ENCODE measurements around the gene PPCDC. TPM values are rescaled to one million over a fixed set of nuclear protein-coding genes. Genes with fewer than 3 reads are reported as not detected.
A peak's percentile ranks its signal among the peaks of the same experiment; 100 is the strongest.

The PPCDC gene
- total and polyA plus RNA-seq, 4 donors: 7.4 to 9.3 (median 8.4) TPM

- Histone ChIP-seq H3K36me3 (ENCODE audit: control insufficient read depth in 4 of 4, insufficient read depth in 3 of 4, low read depth in 1 of 4, low read length in 3 of 4) (no peaks in the 10 kb centered on the region), H3K4me3 (ENCODE audit: low read depth in 1 of 3, low read length in 3 of 3) (no peak overlapping the region), H3K9me3 (ENCODE audit: control insufficient read depth in 4 of 4, low read length in 3 of 4) (no peaks in the 10 kb centered on the region), H3K27me3 (ENCODE audit: control insufficient read depth in 4 of 4, insufficient read depth in 4 of 4, low read length in 3 of 4) (no peaks in the 10 kb centered on the region), H3K9ac (ENCODE audit: low read depth in 1 of 2, low read length in 2 of 2) (no peak overlapping the region), H3K27ac (ENCODE audit: low read depth in 1 of 2, low read length in 2 of 2) (no peak overlapping the region), H3K4me1 (ENCODE audit: control insufficient read depth in 4 of 4, insufficient read depth in 4 of 4, low read length in 3 of 4) (no peaks in the 10 kb centered on the region)
- 77% methylated on average over 7 of the region's 7 CpGs for WGBS
- DNase-seq (ENCODE audit: low spot score): no peak
- TF ChIP-seq YY1 (IDR thresholded peaks at IDR 0.05) (no peak), HNF4A (conservative IDR thresholded peaks at IDR 0.05) (no peak), MAX (IDR thresholded peaks at IDR 0.05) (no peak), ZBTB33 (IDR thresholded peaks at IDR 0.05) (no peak), REST (IDR thresholded peaks at IDR 0.05) (no peak), SP1 (IDR thresholded peaks at IDR 0.05) (no peak), NR2F2 (IDR thresholded peaks at IDR 0.05) (no peak), GABPA (IDR thresholded peaks at IDR 0.05 in 1 of 2, conservative IDR thresholded peaks at IDR 0.05 in 1 of 2) (no peak), RAD21 (IDR thresholded peaks at IDR 0.05) (no peak)
These were observed 21.0 kb upstream of the PPCDC start for GRCh38 chr15:75002398-75002797.

GRCh38 chr15:75007216-75007615 lies 16.2 kb upstream of the PPCDC start:
- no peak overlapping the region for H3K4me3 ChIP-seq (ENCODE audit: low read depth in 1 of 3, low read length in 3 of 3)
- H3K36me3 ChIP-seq (ENCODE audit: control insufficient read depth in 4 of 4, insufficient read depth in 3 of 4, low read depth in 1 of 4, low read length in 3 of 4): no peaks in the 10 kb centered on the region
- no peaks in the 10 kb centered on the region for H3K4me1 ChIP-seq (ENCODE audit: control insufficient read depth in 4 of 4, insufficient read depth in 4 of 4, low read length in 3 of 4)
- H3K9me3 ChIP-seq (ENCODE audit: control insufficient read depth in 4 of 4, low read length in 3 of 4): no peaks in the 10 kb centered on the region
- peak; percentile 30 for DNase-seq (ENCODE audit: low spot score)
- H3K9ac ChIP-seq (ENCODE audit: low read depth in 1 of 2, low read length in 2 of 2): no peak overlapping the region
- no peak for TF ChIP-seq HNF4A (conservative IDR thresholded peaks at IDR 0.05)
- TF ChIP-seq SP1 (IDR thresholded peaks at IDR 0.05): no peak
- no peak for TF ChIP-seq RXRA (IDR thresholded peaks at IDR 0.05)
- no peak for TF ChIP-seq REST (IDR thresholded peaks at IDR 0.05)
- no peak for TF ChIP-seq MAX (IDR thresholded peaks at IDR 0.05)
- no peak for TF ChIP-seq GABPA (IDR thresholded peaks at IDR 0.05 in 1 of 2, conservative IDR thresholded peaks at IDR 0.05 in 1 of 2)
- no peak for TF ChIP-seq EGR1 (IDR thresholded peaks at IDR 0.05; ENCODE audit: low read depth in 2 of 2)
- no peak for TF ChIP-seq YY1 (IDR thresholded peaks at IDR 0.05)
- TF ChIP-seq HNF4G (IDR thresholded peaks at IDR 0.05): no peak
- TF ChIP-seq ATF3 (IDR thresholded peaks at IDR 0.05): no peak
- 88% methylated on average over 13 of the region's 13 CpGs for WGBS
- H3K27ac ChIP-seq (ENCODE audit: low read depth in 1 of 2, low read length in 2 of 2): no peak overlapping the region
- H3K27me3 ChIP-seq (ENCODE audit: control insufficient read depth in 4 of 4, insufficient read depth in 4 of 4, low read length in 3 of 4): no peaks in the 10 kb centered on the region
